SK-N-SH (cell line): Measurements from ENCODE around the gene CTNND1. TPM values are rescaled to one million over a fixed set of nuclear protein-coding genes. Genes with fewer than 3 reads are reported as not detected.
"Not testable (repeated sequence)": the region's sequence is repeated elsewhere in the genome, so short reads cannot be mapped to it uniquely, and the experiment has no call there.

Source experiments
- CTCF ChIA-PET: fragments of 300-600, 350-600 bp; formaldehyde crosslinking; extraction: SDS; loops from one replicate; lab custom pipeline; 2021; lab: Yijun Ruan, JAX
- POLR2A ChIA-PET: fragments of 350-600 bp; sonication (Branson Sonifier 250); formaldehyde crosslinking; extraction: SDS; loops from one replicate; lab custom pipeline; 2020; ENCODE audit warnings: antibody characterized with exemption, inconsistent platforms; lab: Yijun Ruan, JAX
- DNase-seq: peaks from one replicate; pipeline ENCODE4 v3.0.0; 2012
- H2AFZ ChIP-seq: fragments of 200-600 bp; sonication (generic); 2 replicates; pipeline ENCODE4 v1.8.1; 2016; ENCODE audit warnings: antibody characterized with exemption, mild to moderate bottlenecking, low read depth
- H3F3A ChIP-seq: fragments of 200-600 bp; sonication (generic); replicated peaks from 2 replicates; pipeline ENCODE3; 2016; ENCODE audit warnings: antibody characterized with exemption, mild to moderate bottlenecking; ENCODE audit not compliant: insufficient read depth
- H3K27ac ChIP-seq, 2 experiments: fragments of 200-500 bp in 1 of 2; fragments of 200-600 bp in 1 of 2; sonication (Bioruptor generic) in 1 of 2; sonication (generic), shearing (Covaris generic) in 1 of 2; 2 replicates each; pipeline versions ENCODE4 v1.5.1 to v1.6.1; 2014 to 2016; ENCODE audit warnings: low read depth in 2 of 2, inconsistent platforms in 1 of 2, low read length in 1 of 2, mild to moderate bottlenecking in 1 of 2, mixed read lengths in 1 of 2
- H3K27me3 ChIP-seq: fragments of 200-600 bp; sonication (generic), shearing (Covaris generic); 2 replicates; pipeline ENCODE4 v1.6.1; 2016; ENCODE audit warnings: mixed run types; ENCODE audit not compliant: insufficient read depth
- H3K36me3 ChIP-seq, 2 experiments: fragments of 200-500 bp in 1 of 2; fragments of 200-600 bp in 1 of 2; sonication (Bioruptor generic) in 1 of 2; sonication (generic) in 1 of 2; replicated peaks in 1 of 2; 2 replicates each; pipeline versions ENCODE3 to v1.5.1; 2014 to 2016; ENCODE audit warnings: low read length in 1 of 2, mild to moderate bottlenecking in 1 of 2; ENCODE audit not compliant: insufficient read depth in 2 of 2, control insufficient read depth in 1 of 2
- H3K4me1 ChIP-seq, 2 experiments: fragments of 200-500 bp in 1 of 2; fragments of 200-600 bp in 1 of 2; sonication (Bioruptor generic) in 1 of 2; sonication (generic), shearing (Covaris generic) in 1 of 2; 2 replicates each; pipeline versions ENCODE4 v1.5.1 to v1.6.1; 2014 to 2016; ENCODE audit warnings: low read depth in 1 of 2, low read length in 1 of 2, mixed run types in 1 of 2; ENCODE audit not compliant: insufficient read depth in 2 of 2, control insufficient read depth in 1 of 2
- H3K4me2 ChIP-seq: fragments of 200-600 bp; sonication (generic), shearing (Covaris generic); 2 replicates; pipeline ENCODE4 v1.6.1; 2017; ENCODE audit warnings: mixed run types
- H3K4me3 ChIP-seq, 2 experiments: fragments of 200-500 bp in 1 of 2; fragments of 200-600 bp in 1 of 2; sonication (Bioruptor generic) in 1 of 2; sonication (generic), shearing (Covaris generic) in 1 of 2; 2 replicates each; pipeline versions ENCODE4 v1.5.1 to v1.8.1; 2014 to 2016; ENCODE audit warnings: low read depth in 2 of 2, inconsistent platforms in 1 of 2, low read length in 1 of 2, mild to moderate bottlenecking in 1 of 2, mixed read lengths in 1 of 2, moderate library complexity in 1 of 2
- H3K79me2 ChIP-seq: fragments of 200-600 bp; sonication (generic); 2 replicates; pipeline ENCODE4 v1.8.1; 2017; ENCODE audit warnings: mild to moderate bottlenecking; ENCODE audit not compliant: insufficient read depth
- H3K9ac ChIP-seq: fragments of 200-600 bp; sonication (generic); 2 replicates; pipeline ENCODE4 v1.6.1; 2017; ENCODE audit warnings: mixed run types
- H3K9me2 ChIP-seq: fragments of 200-600 bp; sonication (generic); 2 replicates; pipeline ENCODE4 v1.6.1; 2017; ENCODE audit warnings: mixed run types
- H3K9me3 ChIP-seq: fragments of 200-600 bp; sonication (generic); 2 replicates; pipeline ENCODE4 v1.6.1; 2017; ENCODE audit warnings: mixed run types, mild to moderate bottlenecking, moderate library complexity
- H4K20me1 ChIP-seq: fragments of 200-600 bp; sonication (generic); 2 replicates; pipeline ENCODE4 v1.6.1; 2017; ENCODE audit warnings: mild to moderate bottlenecking, mixed run types; ENCODE audit not compliant: insufficient read depth
- CHD2 ChIP-seq: fragments of 150-350 bp; IDR thresholded peaks from 2 replicates; pipeline ENCODE4 v1.6.1; 2018; ENCODE audit warnings: low read length; ENCODE audit not compliant: partially characterized antibody
- EZH2phosphoT487 ChIP-seq: fragments of 200-600 bp; sonication (generic); IDR thresholded peaks from 2 replicates; pipeline ENCODE4 v1.6.1; 2017; ENCODE audit warnings: low read depth, mixed run types, mild to moderate bottlenecking, antibody characterized with exemption, moderate library complexity, borderline replicate concordance
- FOXM1 ChIP-seq: IDR thresholded peaks from 2 replicates; pipeline ENCODE4 v1.4.0; 2012; ENCODE audit warnings: low read depth, mild to moderate bottlenecking
- GATA2 ChIP-seq: sonication (generic); formaldehyde crosslinking; IDR thresholded peaks from 2 replicates; pipeline ENCODE4 v1.5.0; 2020; ENCODE audit warnings: mild to moderate bottlenecking, missing genetic modification reagents
- NRF1 ChIP-seq: IDR thresholded peaks from 2 replicates; pipeline ENCODE4 v1.6.1; 2012; ENCODE audit warnings: low read depth, mild to moderate bottlenecking, low read length
- POLR2AphosphoS5 ChIP-seq: IDR thresholded peaks from 2 replicates; pipeline ENCODE4 v1.6.1; 2012; ENCODE audit warnings: low read depth, low read length
- RAD21 ChIP-seq: IDR thresholded peaks from 2 replicates; pipeline ENCODE4 v1.6.1; 2012; ENCODE audit warnings: mild to moderate bottlenecking, low read length
- SIN3A ChIP-seq: IDR thresholded peaks from 2 replicates; pipeline ENCODE4 v1.6.1; 2012; ENCODE audit warnings: low read depth, mild to moderate bottlenecking, low read length, moderate library complexity, borderline replicate concordance
- TEAD4 ChIP-seq: IDR thresholded peaks from 2 replicates; pipeline ENCODE4 v1.4.0; 2012; ENCODE audit warnings: mild to moderate bottlenecking, borderline replicate concordance; ENCODE audit not compliant: insufficient read depth
- YY1 ChIP-seq: IDR thresholded peaks from 2 replicates; pipeline ENCODE4 v1.4.0; 2012; ENCODE audit warnings: low read depth, mild to moderate bottlenecking
- WGBS: methylation state at CpG from one replicate; pipeline ENCODE4 v1.1.6; 2017; ENCODE audit warnings: low lambda C conversion rate; 5-methylcytosine and 5-hydroxymethylcytosine counted together
- polyA plus RNA-seq, 3 experiments: library from polyadenylated mRNA; depleted of rRNA; stranded (reverse); fragments of >200 nt; gene quantifications; 2 replicates each; pipeline ENCODE4 v1.2.3, GENCODE V29; 2012
- TF ChIP-seq, protein P1 (sequence below): fragments of 150-350 bp; IDR thresholded peaks from 2 replicates; pipeline ENCODE4 v1.6.1; 2017; ENCODE audit warnings: antibody characterized with exemption, low read length, low read depth, borderline replicate concordance
- TF ChIP-seq, protein P2 (sequence below): IDR thresholded peaks from 2 replicates; pipeline ENCODE4 v1.4.0; 2012; ENCODE audit warnings: low read depth
- TF ChIP-seq, protein P3 (sequence below): IDR thresholded peaks from 2 replicates; pipeline ENCODE4; 2012
- TF ChIP-seq, protein P4 (sequence below): IDR thresholded peaks from 2 replicates; pipeline ENCODE4 v1.4.0; 2012; ENCODE audit warnings: low read depth, borderline replicate concordance

The CTNND1 gene
- polyA plus RNA-seq, 1 of the 3 experiments (the other 2 are of a cell fraction): 39.4 TPM

DNA sequence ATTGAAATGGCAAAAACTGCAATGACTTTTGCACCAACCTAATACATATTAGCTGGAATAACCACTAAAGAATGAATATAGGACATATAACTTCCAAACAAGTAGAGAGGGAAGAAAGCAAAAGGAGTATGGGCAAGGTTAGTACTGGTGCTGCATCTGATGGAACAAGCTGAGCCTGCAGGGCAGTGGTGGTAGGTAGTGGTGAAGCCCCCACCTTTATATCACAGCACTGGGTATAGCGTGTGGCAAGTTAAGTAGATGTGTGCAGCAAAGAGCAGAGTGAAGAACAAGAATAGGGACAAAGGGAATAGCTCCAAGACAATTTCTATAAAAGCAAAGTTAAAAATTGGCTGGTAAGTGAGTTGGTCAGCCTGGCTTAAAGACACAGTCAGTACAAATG, 62.3 kb downstream of the CTNND1 start:
- Histone ChIP-seq H3K9me3 (no peaks in the 10 kb centered on the region), H3K27me3 (no peaks in the 10 kb centered on the region; the same call in 1 of the 2 replicates), H3F3A (no peaks in the 10 kb centered on the region), H3K4me2 (no peak overlapping the region), H3K79me2 (no peaks in the 10 kb centered on the region), H4K20me1 (no peaks in the 10 kb centered on the region), H3K36me3 (peaks cover 3 to 10% of the 10 kb centered on the region in 2 experiments), H3K4me1 (no peaks in the 10 kb centered on the region), H2AFZ (no peak overlapping the region), H3K4me3 (no peak overlapping the region), H3K9ac (no peak overlapping the region), H3K27ac (no peak overlapping the region), H3K9me2 (no peaks in the 10 kb centered on the region)
- ChIA-PET POLR2A (no interaction called here), CTCF (interaction anchor here (1.5 kb wide), 1 partner anchor 23 kb away, joined by 4 read pairs; no protein-coding TSS in a partner anchor)
- DNase-seq: no peak
- TF ChIP-seq, protein P1, sequence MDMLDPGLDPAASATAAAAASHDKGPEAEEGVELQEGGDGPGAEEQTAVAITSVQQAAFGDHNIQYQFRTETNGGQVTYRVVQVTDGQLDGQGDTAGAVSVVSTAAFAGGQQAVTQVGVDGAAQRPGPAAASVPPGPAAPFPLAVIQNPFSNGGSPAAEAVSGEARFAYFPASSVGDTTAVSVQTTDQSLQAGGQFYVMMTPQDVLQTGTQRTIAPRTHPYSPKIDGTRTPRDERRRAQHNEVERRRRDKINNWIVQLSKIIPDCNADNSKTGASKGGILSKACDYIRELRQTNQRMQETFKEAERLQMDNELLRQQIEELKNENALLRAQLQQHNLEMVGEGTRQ: no peak
- TF ChIP-seq, protein P2, sequence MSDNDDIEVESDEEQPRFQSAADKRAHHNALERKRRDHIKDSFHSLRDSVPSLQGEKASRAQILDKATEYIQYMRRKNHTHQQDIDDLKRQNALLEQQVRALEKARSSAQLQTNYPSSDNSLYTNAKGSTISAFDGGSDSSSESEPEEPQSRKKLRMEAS: no peak
- TF ChIP-seq CHD2: no peak
- no peak for TF ChIP-seq TEAD4
- no peak for TF ChIP-seq YY1
- 74% methylated on average over 1 of the region's 1 CpG for WGBS

DNA sequence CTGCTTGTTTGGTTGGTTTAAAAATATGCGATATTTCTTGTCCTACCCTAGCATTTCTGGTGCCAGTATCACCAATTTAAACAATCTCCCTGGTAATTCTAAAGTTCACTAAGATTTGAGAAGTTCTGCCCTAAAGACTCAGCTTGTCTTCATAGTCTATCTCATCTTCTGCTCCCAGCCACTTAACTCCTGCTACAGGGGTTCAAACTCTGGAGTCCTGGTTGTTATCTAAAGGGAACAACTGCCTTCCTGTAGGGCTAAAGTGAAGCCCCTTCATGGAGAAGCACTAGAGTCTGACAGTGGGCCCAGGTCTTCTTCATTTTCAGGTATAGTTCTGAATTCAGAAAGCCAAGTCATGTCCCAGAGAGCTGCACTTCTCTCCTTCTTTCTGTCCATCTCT, 73.2 kb downstream of the CTNND1 start:
- Histone ChIP-seq H3K4me2 (no peak overlapping the region), H2AFZ (no peak overlapping the region), H3F3A (no peaks in the 10 kb centered on the region), H3K79me2 (no peaks in the 10 kb centered on the region), H3K27me3 (peaks cover 13% of the 10 kb centered on the region; the same call in 1 of the 2 replicates), H3K4me3 (no peak overlapping the region), H3K9ac (no peak overlapping the region), H3K9me3 (no peaks in the 10 kb centered on the region), H3K9me2 (no peaks in the 10 kb centered on the region), H3K27ac (no peak overlapping the region), H3K36me3 (no peaks in the 10 kb centered on the region), H3K4me1 (no peaks in the 10 kb centered on the region), H4K20me1 (no peaks in the 10 kb centered on the region)
- ChIA-PET POLR2A (no interaction called here), CTCF (no interaction called here)
- WGBS: 17% methylated on average over 1 of the region's 1 CpG
- DNase-seq: no peak
- TF ChIP-seq SIN3A: no peak
- TF ChIP-seq, protein P3, sequence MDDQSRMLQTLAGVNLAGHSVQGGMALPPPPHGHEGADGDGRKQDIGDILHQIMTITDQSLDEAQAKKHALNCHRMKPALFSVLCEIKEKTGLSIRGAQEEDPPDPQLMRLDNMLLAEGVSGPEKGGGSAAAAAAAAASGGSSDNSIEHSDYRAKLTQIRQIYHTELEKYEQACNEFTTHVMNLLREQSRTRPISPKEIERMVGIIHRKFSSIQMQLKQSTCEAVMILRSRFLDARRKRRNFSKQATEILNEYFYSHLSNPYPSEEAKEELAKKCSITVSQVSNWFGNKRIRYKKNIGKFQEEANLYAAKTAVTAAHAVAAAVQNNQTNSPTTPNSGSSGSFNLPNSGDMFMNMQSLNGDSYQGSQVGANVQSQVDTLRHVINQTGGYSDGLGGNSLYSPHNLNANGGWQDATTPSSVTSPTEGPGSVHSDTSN: no peak
- TF ChIP-seq, protein P1: no peak
- TF ChIP-seq GATA2 (CRISPR knock-in tag): no peak
- TF ChIP-seq, protein P4, sequence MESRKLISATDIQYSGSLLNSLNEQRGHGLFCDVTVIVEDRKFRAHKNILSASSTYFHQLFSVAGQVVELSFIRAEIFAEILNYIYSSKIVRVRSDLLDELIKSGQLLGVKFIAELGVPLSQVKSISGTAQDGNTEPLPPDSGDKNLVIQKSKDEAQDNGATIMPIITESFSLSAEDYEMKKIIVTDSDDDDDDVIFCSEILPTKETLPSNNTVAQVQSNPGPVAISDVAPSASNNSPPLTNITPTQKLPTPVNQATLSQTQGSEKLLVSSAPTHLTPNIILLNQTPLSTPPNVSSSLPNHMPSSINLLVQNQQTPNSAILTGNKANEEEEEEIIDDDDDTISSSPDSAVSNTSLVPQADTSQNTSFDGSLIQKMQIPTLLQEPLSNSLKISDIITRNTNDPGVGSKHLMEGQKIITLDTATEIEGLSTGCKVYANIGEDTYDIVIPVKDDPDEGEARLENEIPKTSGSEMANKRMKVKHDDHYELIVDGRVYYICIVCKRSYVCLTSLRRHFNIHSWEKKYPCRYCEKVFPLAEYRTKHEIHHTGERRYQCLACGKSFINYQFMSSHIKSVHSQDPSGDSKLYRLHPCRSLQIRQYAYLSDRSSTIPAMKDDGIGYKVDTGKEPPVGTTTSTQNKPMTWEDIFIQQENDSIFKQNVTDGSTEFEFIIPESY: no peak
- TF ChIP-seq NRF1: no peak
- TF ChIP-seq, protein P2: no peak
- TF ChIP-seq POLR2AphosphoS5: no peak
- TF ChIP-seq FOXM1: no peak
- no peak for TF ChIP-seq RAD21
- TF ChIP-seq EZH2phosphoT487: no peak

DNA sequence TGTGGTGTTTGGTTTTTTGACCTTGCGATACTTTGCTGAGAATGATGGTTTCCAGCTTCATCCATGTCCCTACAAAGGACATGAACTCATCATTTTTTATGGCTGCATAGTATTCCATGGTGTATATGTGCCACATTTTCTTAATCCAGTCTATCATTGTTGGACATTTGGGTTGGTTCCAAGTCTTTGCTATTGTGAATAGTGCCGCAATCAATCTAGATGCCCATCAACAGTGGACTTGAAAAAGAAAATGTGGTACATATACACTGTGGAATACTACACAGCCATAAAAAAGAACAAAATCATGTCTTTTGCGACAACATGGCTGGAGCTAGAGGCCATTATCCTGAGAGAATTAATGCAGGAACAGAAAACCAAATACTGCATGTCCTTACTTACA, 77.0 kb downstream of the CTNND1 start:
- H4K20me1 ChIP-seq, H3K9ac ChIP-seq, H2AFZ ChIP-seq, H3F3A ChIP-seq, H3K9me3 ChIP-seq, H3K4me3 ChIP-seq, H3K9me2 ChIP-seq, POLR2A ChIA-PET, H3K79me2 ChIP-seq, H3K36me3 ChIP-seq, H3K4me2 ChIP-seq, CTCF ChIA-PET, H3K4me1 ChIP-seq, DNase-seq, H3K27ac ChIP-seq: not testable (repeated sequence)
- peaks cover 13% of the 10 kb centered on the region; the same call in 1 of the 2 replicates for H3K27me3 ChIP-seq
- 2% methylated on average over 3 of the region's 3 CpGs for WGBS
